HepG2 (cell line): ENCODE data around the gene CROT. TPM values are rescaled to one million over a fixed set of nuclear protein-coding genes. Genes with fewer than 3 reads are reported as not detected.

ENCODE experiments used
- BORCS8-MEF2B ChIP-seq: sonication (generic); formaldehyde crosslinking; IDR thresholded peaks from 2 replicates; pipeline ENCODE4 v1.8.0; 2022; ENCODE audit warnings: mild to moderate bottlenecking, missing genetic modification reagents
- GATAD2A ChIP-seq: IDR thresholded peaks from 2 replicates; pipeline ENCODE4 v1.6.1; 2016
- HDAC1 ChIP-seq: sonication (generic); formaldehyde crosslinking; IDR thresholded peaks from 2 replicates; pipeline ENCODE4 v1.5.1; 2020; ENCODE audit warnings: mild to moderate bottlenecking, missing genetic modification reagents
- HNF4G ChIP-seq, 2 experiments: sonication (generic) in 1 of 2; formaldehyde crosslinking in 1 of 2; IDR thresholded peaks; 2 replicates each; pipeline versions ENCODE4 v1.4.0 to v1.6.1; 2011 to 2020; ENCODE audit warnings: borderline replicate concordance in 2 of 2, low read depth in 2 of 2, mild to moderate bottlenecking in 2 of 2, low read length in 1 of 2, missing genetic modification reagents in 1 of 2, moderate library complexity in 1 of 2
- KDM2A ChIP-seq: sonication (generic); formaldehyde crosslinking; IDR thresholded peaks from 2 replicates; pipeline ENCODE4 v1.4.0; 2020; ENCODE audit warnings: low read depth, missing genetic modification reagents, borderline replicate concordance
- MAFG ChIP-seq: sonication (generic); formaldehyde crosslinking; IDR thresholded peaks from 2 replicates; pipeline ENCODE4 v1.5.1; 2020; ENCODE audit warnings: mild to moderate bottlenecking, missing genetic modification reagents
- NFATC3 ChIP-seq: sonication (generic); formaldehyde crosslinking; IDR thresholded peaks from 2 replicates; pipeline ENCODE4 v1.5.1; 2020; ENCODE audit warnings: mild to moderate bottlenecking, missing genetic modification reagents
- ONECUT2 ChIP-seq: sonication (generic); formaldehyde crosslinking; IDR thresholded peaks from 2 replicates; pipeline ENCODE4 v1.4.0; 2020; ENCODE audit warnings: missing genetic modification reagents
- SRF ChIP-seq: IDR thresholded peaks from 2 replicates; pipeline ENCODE4 v1.6.1; 2011; ENCODE audit warnings: mild to moderate bottlenecking, low read depth, low read length, moderate library complexity
- SSRP1 ChIP-seq: IDR thresholded peaks from 2 replicates; pipeline ENCODE4 v1.6.1; 2016; ENCODE audit warnings: control low read depth
- TEAD3 ChIP-seq: optimal IDR thresholded peaks from 2 replicates; pipeline ENCODE3; 2016; ENCODE audit warnings: borderline replicate concordance
- TMF1 ChIP-seq: sonication (generic); formaldehyde crosslinking; IDR thresholded peaks from 2 replicates; pipeline ENCODE4 v1.8.1; 2022; ENCODE audit warnings: low read depth, missing genetic modification reagents
- ZNF296 ChIP-seq: sonication (generic); formaldehyde crosslinking; conservative IDR thresholded peaks from 2 replicates; pipeline ENCODE4 v1.5.0; 2020; ENCODE audit warnings: mild to moderate bottlenecking, missing genetic modification reagents
- ZNF546 ChIP-seq: sonication (generic); formaldehyde crosslinking; conservative IDR thresholded peaks from 2 replicates; pipeline ENCODE4 v1.8.1; 2023; ENCODE audit warnings: mild to moderate bottlenecking, missing genetic modification reagents
- ZNF644 ChIP-seq: IDR thresholded peaks from 2 replicates; pipeline ENCODE4 v1.6.1; 2016; ENCODE audit warnings: low read depth
- ZNF709 ChIP-seq: sonication (generic); formaldehyde crosslinking; IDR thresholded peaks from 2 replicates; pipeline ENCODE4 v1.5.0; 2020; ENCODE audit warnings: mild to moderate bottlenecking, missing genetic modification reagents
- polyA plus RNA-seq, 8 experiments: library from polyadenylated mRNA; depleted of rRNA in 3 of 8; stranded (reverse) in 7 of 8; unstranded in 1 of 8; fragments of >200 nt; fragmentation: Illumina TruSeq in 4 of 8; extraction: Trizol in 4 of 8; gene quantifications; 2 replicates each; pipeline versions ENCODE4 v1.2.1 to v1.2.3, GENCODE V29; 2011 to 2016; ENCODE audit warnings: low read depth in 4 of 8, missing spikeins in 1 of 8, mixed read lengths in 1 of 8; ENCODE audit not compliant: insufficient read depth in 1 of 8
- total RNA-seq, 5 experiments: library from RNA; depleted of rRNA; stranded (reverse); fragments of >200 nt; fragmentation: Illumina TruSeq; extraction: Trizol; gene quantifications; 2 replicates each; pipeline ENCODE4 v1.2.3, GENCODE V29; 2016; ENCODE audit warnings: low read depth in 1 of 5
- TF ChIP-seq, protein P1 (sequence below): sonication (generic); formaldehyde crosslinking; IDR thresholded peaks from 2 replicates; pipeline ENCODE4 v1.4.0; 2020; ENCODE audit warnings: missing genetic modification reagents; ENCODE audit errors: not compliant biosample characterization
- TF ChIP-seq, protein P2 (sequence below): IDR thresholded peaks from 2 replicates; pipeline ENCODE4 v1.6.1; 2016; ENCODE audit warnings: low read depth, control low read depth
- TF ChIP-seq, protein P3 (sequence below): sonication (generic); formaldehyde crosslinking; IDR thresholded peaks from 2 replicates; pipeline ENCODE4 v1.5.0; 2020; ENCODE audit warnings: missing genetic modification reagents
- TF ChIP-seq, protein P4 (sequence below): sonication (generic); formaldehyde crosslinking; IDR thresholded peaks from 2 replicates; pipeline ENCODE4 v1.5.1; 2020; ENCODE audit warnings: missing genetic modification reagents, mild to moderate bottlenecking, borderline replicate concordance
- TF ChIP-seq, protein P5 (sequence below): sonication (generic); formaldehyde crosslinking; IDR thresholded peaks from 2 replicates; pipeline ENCODE4 v1.4.0; 2020; ENCODE audit warnings: missing genetic modification reagents

Gene CROT
- total and polyA plus RNA-seq, 2 of the 13 experiments (the other 11 are each of a cell fraction or from before 2014, with no cell fraction given), result 5.0 to 13.7 TPM

DNA sequence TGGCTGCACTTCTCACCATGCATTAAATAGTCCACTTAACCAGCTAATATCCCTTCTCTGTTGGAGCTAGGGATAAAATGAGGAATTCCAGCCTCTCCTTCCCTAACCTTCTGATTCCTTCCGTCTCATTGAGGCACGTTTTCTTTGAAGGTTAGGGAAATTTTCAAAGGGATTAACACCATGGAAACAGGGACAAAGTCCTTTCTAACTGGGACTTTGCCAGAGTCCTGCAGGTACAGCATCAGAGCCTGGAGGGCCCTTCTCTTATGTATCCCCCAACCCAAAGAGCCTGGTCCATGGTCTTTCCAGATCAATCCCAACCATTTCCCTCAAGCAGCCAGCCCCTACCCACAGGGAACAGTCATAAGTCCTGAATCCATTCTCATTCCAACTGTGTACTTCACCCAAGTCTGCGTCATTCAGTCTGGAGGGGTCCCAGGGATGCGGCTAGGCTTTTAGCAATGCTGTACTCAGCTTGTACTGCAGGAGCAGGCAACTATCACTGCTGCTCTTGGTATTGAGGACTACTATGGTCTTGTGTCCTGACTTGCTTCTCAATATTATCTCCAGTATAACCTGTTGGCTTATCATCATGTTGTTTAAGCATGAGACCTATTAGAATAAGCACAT lies 34.6 kb upstream of the CROT start (continued):
- TF ChIP-seq, protein P1, sequence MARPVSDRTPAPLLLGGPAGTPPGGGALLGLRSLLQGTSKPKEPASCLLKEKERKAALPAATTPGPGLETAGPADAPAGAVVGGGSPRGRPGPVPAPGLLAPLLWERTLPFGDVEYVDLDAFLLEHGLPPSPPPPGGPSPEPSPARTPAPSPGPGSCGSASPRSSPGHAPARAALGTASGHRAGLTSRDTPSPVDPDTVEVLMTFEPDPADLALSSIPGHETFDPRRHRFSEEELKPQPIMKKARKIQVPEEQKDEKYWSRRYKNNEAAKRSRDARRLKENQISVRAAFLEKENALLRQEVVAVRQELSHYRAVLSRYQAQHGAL (CRISPR knock-in tag), result no peak
- TF ChIP-seq SSRP1 (CRISPR knock-in tag) (no peak), ZNF296 (no peak), TMF1 (CRISPR knock-in tag) (no peak), MAFG (CRISPR knock-in tag) (no peak), ZNF709 (CRISPR knock-in tag) (no peak), ZNF546 (CRISPR knock-in tag) (no peak), SRF (no peak), ZNF644 (0 out of 2 replicates have a peak, but pooled peaks have one; percentile 42), HNF4G (IDR thresholded peaks at IDR 0.05; ENCODE audit: borderline replicate concordance, low read depth, low read length) (peak; percentile 74; the same call in 1 of the 2 replicates), HNF4G (CRISPR knock-in tag; IDR thresholded peaks at IDR 0.05; ENCODE audit: borderline replicate concordance, low read depth) (0 out of 2 replicates have a peak, but pooled peaks have one; percentile 24), HDAC1 (peak; percentile 50; the same call in 1 of the 2 replicates), KDM2A (CRISPR knock-in tag) (no peak), ONECUT2 (no peak), GATAD2A (CRISPR knock-in tag) (peak; percentile 63), BORCS8-MEF2B (no peak), NFATC3 (no peak), TEAD3 (peak; percentile 55)
- TF ChIP-seq, protein P2, sequence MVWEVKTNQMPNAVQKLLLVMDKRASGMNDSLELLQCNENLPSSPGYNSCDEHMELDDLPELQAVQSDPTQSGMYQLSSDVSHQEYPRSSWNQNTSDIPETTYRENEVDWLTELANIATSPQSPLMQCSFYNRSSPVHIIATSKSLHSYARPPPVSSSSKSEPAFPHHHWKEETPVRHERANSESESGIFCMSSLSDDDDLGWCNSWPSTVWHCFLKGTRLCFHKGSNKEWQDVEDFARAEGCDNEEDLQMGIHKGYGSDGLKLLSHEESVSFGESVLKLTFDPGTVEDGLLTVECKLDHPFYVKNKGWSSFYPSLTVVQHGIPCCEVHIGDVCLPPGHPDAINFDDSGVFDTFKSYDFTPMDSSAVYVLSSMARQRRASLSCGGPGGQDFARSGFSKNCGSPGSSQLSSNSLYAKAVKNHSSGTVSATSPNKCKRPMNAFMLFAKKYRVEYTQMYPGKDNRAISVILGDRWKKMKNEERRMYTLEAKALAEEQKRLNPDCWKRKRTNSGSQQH (CRISPR knock-in tag), result no peak
- TF ChIP-seq, protein P3, sequence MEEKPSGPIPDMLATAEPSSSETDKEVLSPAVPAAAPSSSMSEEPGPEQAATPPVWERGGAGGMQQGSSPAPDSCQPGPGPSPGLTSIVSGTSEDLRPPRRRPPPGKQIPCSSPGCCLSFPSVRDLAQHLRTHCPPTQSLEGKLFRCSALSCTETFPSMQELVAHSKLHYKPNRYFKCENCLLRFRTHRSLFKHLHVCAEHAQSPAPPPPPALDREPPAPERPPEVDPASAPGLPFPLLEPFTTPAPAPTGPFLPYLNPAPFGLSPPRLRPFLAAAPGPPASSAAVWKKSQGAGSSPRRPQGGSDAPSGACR (CRISPR knock-in tag), result no peak
- TF ChIP-seq, protein P4, sequence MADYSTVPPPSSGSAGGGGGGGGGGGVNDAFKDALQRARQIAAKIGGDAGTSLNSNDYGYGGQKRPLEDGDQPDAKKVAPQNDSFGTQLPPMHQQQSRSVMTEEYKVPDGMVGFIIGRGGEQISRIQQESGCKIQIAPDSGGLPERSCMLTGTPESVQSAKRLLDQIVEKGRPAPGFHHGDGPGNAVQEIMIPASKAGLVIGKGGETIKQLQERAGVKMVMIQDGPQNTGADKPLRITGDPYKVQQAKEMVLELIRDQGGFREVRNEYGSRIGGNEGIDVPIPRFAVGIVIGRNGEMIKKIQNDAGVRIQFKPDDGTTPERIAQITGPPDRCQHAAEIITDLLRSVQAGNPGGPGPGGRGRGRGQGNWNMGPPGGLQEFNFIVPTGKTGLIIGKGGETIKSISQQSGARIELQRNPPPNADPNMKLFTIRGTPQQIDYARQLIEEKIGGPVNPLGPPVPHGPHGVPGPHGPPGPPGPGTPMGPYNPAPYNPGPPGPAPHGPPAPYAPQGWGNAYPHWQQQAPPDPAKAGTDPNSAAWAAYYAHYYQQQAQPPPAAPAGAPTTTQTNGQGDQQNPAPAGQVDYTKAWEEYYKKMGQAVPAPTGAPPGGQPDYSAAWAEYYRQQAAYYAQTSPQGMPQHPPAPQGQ (CRISPR knock-in tag), result no peak
- TF ChIP-seq, protein P5, sequence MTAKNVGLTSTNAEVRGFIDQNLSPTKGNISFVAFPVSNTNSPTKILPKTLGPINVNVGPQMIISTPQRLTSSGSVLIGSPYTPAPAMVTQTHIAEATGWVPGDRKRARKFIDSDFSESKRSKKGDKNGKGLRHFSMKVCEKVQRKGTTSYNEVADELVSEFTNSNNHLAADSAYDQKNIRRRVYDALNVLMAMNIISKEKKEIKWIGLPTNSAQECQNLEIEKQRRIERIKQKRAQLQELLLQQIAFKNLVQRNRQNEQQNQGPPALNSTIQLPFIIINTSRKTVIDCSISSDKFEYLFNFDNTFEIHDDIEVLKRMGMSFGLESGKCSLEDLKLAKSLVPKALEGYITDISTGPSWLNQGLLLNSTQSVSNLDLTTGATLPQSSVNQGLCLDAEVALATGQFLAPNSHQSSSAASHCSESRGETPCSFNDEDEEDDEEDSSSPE (CRISPR knock-in tag), result no peak
